HepG2 (cell line): ENCODE data around the gene H2AZ2.

Experiments used
- PCBP1 ChIP-seq: fragments of 200-400 bp; formaldehyde crosslinking; IDR thresholded peaks from 2 replicates; pipeline ENCODE4 v1.6.1; 2017; ENCODE audit warnings: mild to moderate bottlenecking, low read depth, low read length, borderline replicate concordance
- SRSF1 ChIP-seq: fragments of 200-400 bp; formaldehyde crosslinking; optimal IDR thresholded peaks from 2 replicates; pipeline ENCODE3; 2017; ENCODE audit warnings: mild to moderate bottlenecking, low read depth, low read length, moderate library complexity
- ZC3H13 ChIP-seq: sonication (generic); formaldehyde crosslinking; IDR thresholded peaks from 2 replicates; pipeline ENCODE4 v1.8.1; 2023; ENCODE audit warnings: mild to moderate bottlenecking, missing genetic modification reagents, moderate library complexity
- TF ChIP-seq, protein P1 (sequence below): sonication (generic); formaldehyde crosslinking; IDR thresholded peaks from 2 replicates; pipeline ENCODE4 v1.8.1; 2022; ENCODE audit warnings: mild to moderate bottlenecking, missing genetic modification reagents
- TF ChIP-seq, protein P2 (sequence below): sonication (generic); formaldehyde crosslinking; IDR thresholded peaks from 2 replicates; pipeline ENCODE4 v1.5.0; 2020; ENCODE audit warnings: missing genetic modification reagents
- TF ChIP-seq, protein P3 (sequence below): sonication (generic); formaldehyde crosslinking; IDR thresholded peaks from 2 replicates; pipeline ENCODE4 v1.8.0; 2022; ENCODE audit warnings: missing genetic modification reagents, mild to moderate bottlenecking, moderate library complexity, borderline replicate concordance

DNA sequence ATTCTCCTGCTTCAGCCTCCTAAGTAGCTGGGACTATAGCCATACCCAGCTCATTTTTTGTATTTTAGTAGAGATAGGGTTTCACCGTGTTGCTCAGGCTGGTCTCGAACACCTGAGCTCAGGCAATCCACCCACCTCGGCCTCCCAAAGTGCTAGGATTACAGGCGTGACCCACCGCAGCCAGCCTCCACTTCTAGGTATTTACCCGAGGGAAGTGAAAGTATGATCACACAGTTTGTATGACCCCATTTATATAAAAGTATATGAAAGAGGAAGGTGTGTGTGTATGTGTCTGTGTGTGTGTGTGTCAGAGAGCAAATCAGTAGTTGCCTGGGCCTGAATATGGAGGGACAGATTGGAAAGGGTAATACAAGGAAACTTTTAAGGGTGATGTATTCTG, 39.4 kb upstream of the H2AZ2 start:
- TF ChIP-seq ZC3H13 (no peak), SRSF1 (no peak), PCBP1 (no peak)
- TF ChIP-seq, protein P1, sequence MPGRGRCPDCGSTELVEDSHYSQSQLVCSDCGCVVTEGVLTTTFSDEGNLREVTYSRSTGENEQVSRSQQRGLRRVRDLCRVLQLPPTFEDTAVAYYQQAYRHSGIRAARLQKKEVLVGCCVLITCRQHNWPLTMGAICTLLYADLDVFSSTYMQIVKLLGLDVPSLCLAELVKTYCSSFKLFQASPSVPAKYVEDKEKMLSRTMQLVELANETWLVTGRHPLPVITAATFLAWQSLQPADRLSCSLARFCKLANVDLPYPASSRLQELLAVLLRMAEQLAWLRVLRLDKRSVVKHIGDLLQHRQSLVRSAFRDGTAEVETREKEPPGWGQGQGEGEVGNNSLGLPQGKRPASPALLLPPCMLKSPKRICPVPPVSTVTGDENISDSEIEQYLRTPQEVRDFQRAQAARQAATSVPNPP (CRISPR knock-in tag), result no peak
- TF ChIP-seq, protein P2, sequence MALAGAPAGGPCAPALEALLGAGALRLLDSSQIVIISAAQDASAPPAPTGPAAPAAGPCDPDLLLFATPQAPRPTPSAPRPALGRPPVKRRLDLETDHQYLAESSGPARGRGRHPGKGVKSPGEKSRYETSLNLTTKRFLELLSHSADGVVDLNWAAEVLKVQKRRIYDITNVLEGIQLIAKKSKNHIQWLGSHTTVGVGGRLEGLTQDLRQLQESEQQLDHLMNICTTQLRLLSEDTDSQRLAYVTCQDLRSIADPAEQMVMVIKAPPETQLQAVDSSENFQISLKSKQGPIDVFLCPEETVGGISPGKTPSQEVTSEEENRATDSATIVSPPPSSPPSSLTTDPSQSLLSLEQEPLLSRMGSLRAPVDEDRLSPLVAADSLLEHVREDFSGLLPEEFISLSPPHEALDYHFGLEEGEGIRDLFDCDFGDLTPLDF (CRISPR knock-in tag), result no peak
- TF ChIP-seq, protein P3, sequence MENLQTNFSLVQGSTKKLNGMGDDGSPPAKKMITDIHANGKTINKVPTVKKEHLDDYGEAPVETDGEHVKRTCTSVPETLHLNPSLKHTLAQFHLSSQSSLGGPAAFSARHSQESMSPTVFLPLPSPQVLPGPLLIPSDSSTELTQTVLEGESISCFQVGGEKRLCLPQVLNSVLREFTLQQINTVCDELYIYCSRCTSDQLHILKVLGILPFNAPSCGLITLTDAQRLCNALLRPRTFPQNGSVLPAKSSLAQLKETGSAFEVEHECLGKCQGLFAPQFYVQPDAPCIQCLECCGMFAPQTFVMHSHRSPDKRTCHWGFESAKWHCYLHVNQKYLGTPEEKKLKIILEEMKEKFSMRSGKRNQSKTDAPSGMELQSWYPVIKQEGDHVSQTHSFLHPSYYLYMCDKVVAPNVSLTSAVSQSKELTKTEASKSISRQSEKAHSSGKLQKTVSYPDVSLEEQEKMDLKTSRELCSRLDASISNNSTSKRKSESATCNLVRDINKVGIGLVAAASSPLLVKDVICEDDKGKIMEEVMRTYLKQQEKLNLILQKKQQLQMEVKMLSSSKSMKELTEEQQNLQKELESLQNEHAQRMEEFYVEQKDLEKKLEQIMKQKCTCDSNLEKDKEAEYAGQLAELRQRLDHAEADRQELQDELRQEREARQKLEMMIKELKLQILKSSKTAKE (CRISPR knock-in tag), result no peak
